ENCODE measurements around the gene ADGRB2. TPM values are rescaled to one million over a fixed set of nuclear protein-coding genes. Genes with fewer than 3 reads are reported as not detected.

ADGRB2 gene
- total RNA-seq, 4 donors from 2014 or later: 0.77 to 31.0 (median 3.7) TPM; not detected in 1

DNA sequence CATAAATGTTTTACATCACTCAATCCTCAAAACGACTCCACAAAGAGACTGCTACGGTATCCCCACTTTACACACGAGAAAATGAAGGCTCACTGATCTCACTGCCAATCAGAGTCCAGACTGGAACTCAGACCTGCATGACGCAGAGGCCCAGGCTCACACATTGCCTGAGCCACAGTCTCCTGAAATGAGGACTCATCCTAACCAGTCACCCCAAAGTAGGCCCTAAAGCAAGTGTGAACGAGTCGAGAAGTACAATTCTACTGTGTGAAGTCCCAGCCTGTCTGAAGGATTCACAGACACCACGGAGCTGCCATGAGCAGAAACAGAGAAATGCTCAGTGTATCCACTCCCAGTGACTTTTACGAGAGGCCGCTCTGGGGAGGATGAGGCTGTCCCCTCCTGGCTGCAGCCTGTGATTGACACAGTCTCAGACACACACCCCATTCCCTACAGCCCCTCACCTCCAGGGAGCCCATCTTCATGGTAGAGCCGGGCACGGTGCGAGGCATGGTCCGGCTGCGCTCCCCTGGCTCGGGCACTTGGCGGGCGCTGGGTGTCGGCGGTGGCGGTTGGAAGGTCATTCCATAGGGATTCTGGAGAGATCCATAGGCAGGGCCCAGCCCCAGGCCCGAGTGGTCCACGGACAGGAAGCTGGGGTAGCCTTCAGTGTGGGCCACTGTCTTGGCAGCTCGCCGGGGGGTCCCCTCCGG is 33.6 kb downstream of the ADGRB2 start:
- no peak for TF ChIP-seq POLR2A (IDR thresholded peaks at IDR 0.05)
- TF ChIP-seq, protein P1, sequence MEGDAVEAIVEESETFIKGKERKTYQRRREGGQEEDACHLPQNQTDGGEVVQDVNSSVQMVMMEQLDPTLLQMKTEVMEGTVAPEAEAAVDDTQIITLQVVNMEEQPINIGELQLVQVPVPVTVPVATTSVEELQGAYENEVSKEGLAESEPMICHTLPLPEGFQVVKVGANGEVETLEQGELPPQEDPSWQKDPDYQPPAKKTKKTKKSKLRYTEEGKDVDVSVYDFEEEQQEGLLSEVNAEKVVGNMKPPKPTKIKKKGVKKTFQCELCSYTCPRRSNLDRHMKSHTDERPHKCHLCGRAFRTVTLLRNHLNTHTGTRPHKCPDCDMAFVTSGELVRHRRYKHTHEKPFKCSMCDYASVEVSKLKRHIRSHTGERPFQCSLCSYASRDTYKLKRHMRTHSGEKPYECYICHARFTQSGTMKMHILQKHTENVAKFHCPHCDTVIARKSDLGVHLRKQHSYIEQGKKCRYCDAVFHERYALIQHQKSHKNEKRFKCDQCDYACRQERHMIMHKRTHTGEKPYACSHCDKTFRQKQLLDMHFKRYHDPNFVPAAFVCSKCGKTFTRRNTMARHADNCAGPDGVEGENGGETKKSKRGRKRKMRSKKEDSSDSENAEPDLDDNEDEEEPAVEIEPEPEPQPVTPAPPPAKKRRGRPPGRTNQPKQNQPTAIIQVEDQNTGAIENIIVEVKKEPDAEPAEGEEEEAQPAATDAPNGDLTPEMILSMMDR (IDR thresholded peaks at IDR 0.05): no peak
- no peak for DNase-seq
- Histone ChIP-seq H3K4me1 (no peaks in the 10 kb centered on the region), H3K4me3 (no peak overlapping the region), H3K9me3 (no peaks in the 10 kb centered on the region), H3K36me3 (no peaks in the 10 kb centered on the region), H3K27me3 (no peaks in the 10 kb centered on the region), H3K27ac (no peak overlapping the region)
- intact Hi-C loops (cut with DNase I; ENCODE audit: low total_unique reads): no loop called here

DNA sequence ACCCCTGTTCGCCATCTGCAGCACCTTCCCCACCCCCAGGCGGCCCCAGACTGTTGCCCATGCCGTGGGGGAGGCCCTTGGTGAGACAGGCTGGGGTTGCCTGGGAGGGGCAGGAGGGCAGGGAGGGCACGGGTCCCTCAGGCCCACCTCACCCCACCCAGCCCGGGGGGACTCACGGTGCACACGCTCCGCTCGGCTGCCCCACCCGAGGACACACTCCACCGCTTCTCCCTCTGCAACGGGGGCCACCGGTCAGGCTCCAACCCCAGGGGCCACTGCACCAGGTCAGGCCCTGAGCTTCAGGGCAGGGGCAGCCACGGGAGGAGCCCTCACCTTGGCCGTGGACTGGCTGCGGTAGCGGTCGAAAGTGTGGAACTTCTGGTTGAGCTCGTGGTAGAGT is 36.3 kb downstream of the ADGRB2 start:
- DNase-seq: no peak
- TF ChIP-seq, protein P1 (IDR thresholded peaks at IDR 0.05): no peak
- no peak for TF ChIP-seq POLR2A (IDR thresholded peaks at IDR 0.05)
- Histone ChIP-seq H3K4me3 (no peak overlapping the region), H3K36me3 (no peaks in the 10 kb centered on the region), H3K9me3 (no peaks in the 10 kb centered on the region), H3K27ac (no peak overlapping the region), H3K4me1 (no peaks in the 10 kb centered on the region), H3K27me3 (no peaks in the 10 kb centered on the region)
- intact Hi-C loops (cut with DNase I; ENCODE audit: low total_unique reads): no loop called here

DNA sequence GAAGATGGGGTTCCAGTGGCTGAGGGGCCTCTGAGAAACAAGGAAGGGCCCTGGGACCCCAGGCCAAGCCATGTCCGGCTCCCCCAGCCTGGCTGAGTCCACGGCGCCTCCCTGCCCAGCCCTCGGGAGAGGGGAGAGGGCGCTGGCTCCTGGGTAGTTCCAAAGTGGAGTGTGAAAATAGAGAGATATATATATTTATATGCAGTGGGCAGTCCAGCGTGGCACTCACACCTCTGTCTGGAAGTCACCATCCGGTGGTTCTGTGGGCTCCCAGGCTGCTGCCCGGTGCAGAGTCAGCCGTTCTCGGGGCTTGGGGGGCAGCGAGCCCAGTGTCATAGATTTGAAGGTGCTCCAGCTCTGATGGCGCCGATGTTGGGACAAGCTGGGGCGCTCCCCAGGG is 36.9 kb downstream of the ADGRB2 start:
- intact Hi-C loops (cut with DNase I; ENCODE audit: low total_unique reads): no loop called here
- no peak for TF ChIP-seq POLR2A (IDR thresholded peaks at IDR 0.05)
- TF ChIP-seq, protein P1 (IDR thresholded peaks at IDR 0.05): no peak

DNA sequence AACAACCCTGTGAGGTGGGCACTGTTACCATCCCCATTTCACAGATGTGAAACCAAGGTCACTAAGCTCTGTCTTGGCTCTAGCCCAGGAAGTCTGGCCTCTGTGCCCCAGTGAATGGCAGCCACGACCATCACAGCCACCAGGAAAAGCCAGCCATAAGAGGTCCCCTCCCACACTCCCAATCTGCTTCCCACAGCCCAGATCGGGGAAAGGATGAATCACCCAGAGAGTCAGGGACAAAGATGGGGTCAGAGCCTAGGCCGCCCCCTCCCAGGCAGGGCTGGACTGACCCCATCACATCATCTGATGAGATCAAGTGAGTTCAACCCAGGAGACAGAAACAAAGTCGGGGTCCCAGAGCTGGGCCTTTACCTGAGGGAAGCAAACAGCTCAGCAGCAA is 37.4 kb downstream of the ADGRB2 start:
- H3K27ac ChIP-seq: no peak overlapping the region
- TF ChIP-seq, protein P1 (IDR thresholded peaks at IDR 0.05): no peak
- TF ChIP-seq POLR2A (IDR thresholded peaks at IDR 0.05): no peak
- H3K4me1 ChIP-seq: no peaks in the 10 kb centered on the region
- no peak overlapping the region for H3K4me3 ChIP-seq
- no peaks in the 10 kb centered on the region for H3K27me3 ChIP-seq
- no peaks in the 10 kb centered on the region for H3K36me3 ChIP-seq
- H3K9me3 ChIP-seq: no peaks in the 10 kb centered on the region
- intact Hi-C loops (cut with DNase I; ENCODE audit: low total_unique reads): no loop called here
- DNase-seq: no peak

More for the DNA sequence above, 36.9 kb downstream of the ADGRB2 start:
- H3K9me3 ChIP-seq: no peaks in the 10 kb centered on the region
- DNase-seq: no peak
- H3K27ac ChIP-seq: no peak overlapping the region
- no peaks in the 10 kb centered on the region for H3K4me1 ChIP-seq
- H3K27me3 ChIP-seq: no peaks in the 10 kb centered on the region
- no peaks in the 10 kb centered on the region for H3K36me3 ChIP-seq
- H3K4me3 ChIP-seq: no peak overlapping the region

DNA sequence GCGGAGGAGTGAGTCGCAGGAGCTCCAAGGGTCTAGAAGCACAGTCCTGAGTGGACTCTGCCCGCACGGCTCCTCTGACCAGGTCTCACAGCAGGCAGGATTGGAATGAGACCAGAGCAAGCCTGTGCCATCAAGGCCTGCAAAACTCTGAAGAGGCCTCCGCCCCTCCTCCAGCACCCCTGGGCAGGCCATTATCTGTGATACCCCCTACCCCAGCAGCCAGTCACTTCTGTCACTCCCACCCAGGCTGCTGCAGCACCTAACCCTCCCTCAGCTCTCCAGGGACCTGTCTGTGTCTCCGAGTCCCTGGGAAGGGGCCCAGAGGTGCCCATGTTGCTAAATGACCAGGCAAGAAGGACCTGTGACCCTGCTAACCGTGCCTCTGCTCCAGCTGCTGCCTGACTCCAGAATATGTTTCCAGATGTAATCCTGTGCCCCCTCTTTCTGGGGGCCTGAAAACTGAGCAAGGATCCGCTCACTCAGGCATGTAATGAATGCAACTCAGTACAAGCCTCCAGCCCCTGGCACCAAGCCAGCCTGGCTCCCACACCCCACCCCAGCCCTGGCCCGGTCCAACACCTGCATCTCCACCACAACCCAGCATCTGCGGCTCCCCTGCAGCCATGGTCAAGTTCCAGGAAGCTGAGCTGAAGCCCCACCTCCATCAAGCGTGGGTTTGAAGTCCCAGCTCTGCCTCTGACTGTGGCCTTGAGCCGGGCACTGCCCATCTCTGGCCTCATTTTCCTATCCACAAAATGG is 38.2 kb downstream of the ADGRB2 start:
- Histone ChIP-seq H3K36me3 (no peaks in the 10 kb centered on the region), H3K4me1 (no peaks in the 10 kb centered on the region), H3K4me3 (no peak overlapping the region), H3K27ac (no peak overlapping the region), H3K27me3 (no peaks in the 10 kb centered on the region), H3K9me3 (no peaks in the 10 kb centered on the region)
- intact Hi-C loops (cut with DNase I; ENCODE audit: low total_unique reads): no loop called here
- no peak for DNase-seq
- TF ChIP-seq, protein P1 (IDR thresholded peaks at IDR 0.05): no peak
- no peak for TF ChIP-seq POLR2A (IDR thresholded peaks at IDR 0.05)
